ENCODE data around the gene ZNF789. TPM values are rescaled to one million over a fixed set of nuclear protein-coding genes. Genes with fewer than 3 reads are reported as not detected.

The ZNF789 gene
- total RNA-seq, 2 experiments from 2014 or later, result 11.5 to 13.5 TPM

DNA sequence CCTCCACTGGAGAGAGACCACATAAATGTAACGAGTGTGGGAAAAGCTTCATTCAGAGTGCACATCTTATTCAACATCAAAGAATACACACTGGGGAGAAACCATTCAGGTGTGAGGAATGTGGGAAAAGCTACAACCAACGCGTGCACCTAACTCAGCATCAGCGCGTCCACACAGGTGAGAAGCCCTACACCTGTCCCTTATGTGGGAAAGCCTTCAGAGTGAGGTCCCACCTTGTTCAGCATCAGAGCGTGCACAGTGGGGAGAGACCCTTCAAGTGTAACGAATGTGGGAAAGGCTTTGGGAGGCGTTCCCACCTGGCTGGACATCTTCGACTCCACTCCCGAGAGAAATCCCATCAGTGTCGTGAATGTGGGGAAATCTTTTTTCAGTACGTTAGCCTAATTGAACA is 58.7 kb downstream of the ZNF789 start:
- CTCF ChIA-PET, result no interaction called here
- Histone ChIP-seq H3K27ac (ENCODE audit: low read depth in 1 of 2, low read length in 2 of 2) (no peak overlapping the region), H3K9me3 (ENCODE audit: control insufficient read depth in 1 of 2, insufficient read depth in 1 of 2, low read length in 2 of 2) (peaks cover 34 to 37% of the 10 kb centered on the region in 2 experiments), H3K4me1 (ENCODE audit: insufficient read depth, low read length) (peaks cover 4% of the 10 kb centered on the region), H3K36me3 (ENCODE audit: insufficient read depth, low read length) (peaks cover 27% of the 10 kb centered on the region), H3K4me3 (ENCODE audit: low read length) (no peak overlapping the region), H3K27me3 (ENCODE audit: control insufficient read depth in 1 of 2, insufficient read depth in 2 of 2, low read length in 2 of 2) (no peaks in the 10 kb centered on the region)
- DNase-seq, result no peak
- Mint-ChIP-seq H3K36me3 (ENCODE audit: low read depth) (peaks cover 75% of the 10 kb centered on the region), H3K27ac (no peak overlapping the region), H3K4me1 (ENCODE audit: low read depth) (no peaks in the 10 kb centered on the region), H3K9me3 (peaks cover 9% of the 10 kb centered on the region), H3K27me3 (no peaks in the 10 kb centered on the region), H3K4me3 (no peak overlapping the region)
- ATAC-seq (ENCODE audit: poor library complexity), result no peak
- intact Hi-C loops (cut with DNase I, micrococcal nuclease), result no loop called here
- TF ChIP-seq, protein P1, sequence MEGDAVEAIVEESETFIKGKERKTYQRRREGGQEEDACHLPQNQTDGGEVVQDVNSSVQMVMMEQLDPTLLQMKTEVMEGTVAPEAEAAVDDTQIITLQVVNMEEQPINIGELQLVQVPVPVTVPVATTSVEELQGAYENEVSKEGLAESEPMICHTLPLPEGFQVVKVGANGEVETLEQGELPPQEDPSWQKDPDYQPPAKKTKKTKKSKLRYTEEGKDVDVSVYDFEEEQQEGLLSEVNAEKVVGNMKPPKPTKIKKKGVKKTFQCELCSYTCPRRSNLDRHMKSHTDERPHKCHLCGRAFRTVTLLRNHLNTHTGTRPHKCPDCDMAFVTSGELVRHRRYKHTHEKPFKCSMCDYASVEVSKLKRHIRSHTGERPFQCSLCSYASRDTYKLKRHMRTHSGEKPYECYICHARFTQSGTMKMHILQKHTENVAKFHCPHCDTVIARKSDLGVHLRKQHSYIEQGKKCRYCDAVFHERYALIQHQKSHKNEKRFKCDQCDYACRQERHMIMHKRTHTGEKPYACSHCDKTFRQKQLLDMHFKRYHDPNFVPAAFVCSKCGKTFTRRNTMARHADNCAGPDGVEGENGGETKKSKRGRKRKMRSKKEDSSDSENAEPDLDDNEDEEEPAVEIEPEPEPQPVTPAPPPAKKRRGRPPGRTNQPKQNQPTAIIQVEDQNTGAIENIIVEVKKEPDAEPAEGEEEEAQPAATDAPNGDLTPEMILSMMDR (IDR thresholded peaks at IDR 0.05), result no peak
- POLR2A ChIA-PET, result interaction anchor here (1.1 kb wide), 1 partner anchor 32 kb away, joined by 3 read pairs; no protein-coding TSS in a partner anchor

DNA sequence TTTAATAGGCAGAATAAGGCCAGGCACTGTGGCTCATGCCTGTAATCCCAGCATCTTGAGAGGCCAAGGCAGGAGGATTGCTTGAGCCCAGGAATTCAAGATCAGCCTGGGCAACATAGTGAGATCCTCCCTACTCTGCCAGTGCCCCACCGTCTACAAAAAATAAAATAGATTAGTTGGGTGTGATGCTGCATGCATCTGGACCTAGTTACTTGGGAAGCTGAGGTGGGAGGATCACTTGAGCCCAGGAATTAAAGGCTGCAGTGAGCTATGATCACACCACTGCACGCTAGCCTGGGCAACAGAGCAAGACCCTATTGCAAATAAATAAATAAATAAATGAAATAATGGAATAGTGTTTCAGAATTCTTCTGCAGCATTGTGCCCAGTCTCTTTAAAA is 63.0 kb downstream of the ZNF789 start:
- intact Hi-C loops (cut with DNase I, micrococcal nuclease), result no loop called here
- Histone ChIP-seq H3K36me3 (ENCODE audit: insufficient read depth, low read length) (peaks cover 11% of the 10 kb centered on the region), H3K27me3 (ENCODE audit: control insufficient read depth in 1 of 2, insufficient read depth in 2 of 2, low read length in 2 of 2) (no peaks in the 10 kb centered on the region), H3K9me3 (ENCODE audit: control insufficient read depth in 1 of 2, insufficient read depth in 1 of 2, low read length in 2 of 2) (peaks cover 41% of the 10 kb centered on the region in 2 experiments), H3K27ac (ENCODE audit: low read depth in 1 of 2, low read length in 2 of 2) (no peak overlapping the region), H3K4me1 (ENCODE audit: insufficient read depth, low read length) (no peaks in the 10 kb centered on the region), H3K4me3 (ENCODE audit: low read length) (no peak overlapping the region)
- H3K36me3 Mint-ChIP-seq (ENCODE audit: low read depth), result peaks cover 40% of the 10 kb centered on the region
- no peak overlapping the region for H3K4me3 Mint-ChIP-seq
- H3K9me3 Mint-ChIP-seq, result peaks cover 11% of the 10 kb centered on the region
- H3K27me3 Mint-ChIP-seq, result no peaks in the 10 kb centered on the region
- H3K27ac Mint-ChIP-seq, result no peak overlapping the region
- ChIA-PET CTCF (no interaction called here), POLR2A (no interaction called here)
- no peaks in the 10 kb centered on the region for H3K4me1 Mint-ChIP-seq (ENCODE audit: low read depth)
- DNase-seq (no peak), ATAC-seq (ENCODE audit: poor library complexity) (no peak)
- TF ChIP-seq, protein P1 (IDR thresholded peaks at IDR 0.05), result no peak

Other genes starting within 250 kb of the ZNF789 start
- not detected for gene MYH16, start 200.1 kb upstream of the ZNF789 start, total RNA-seq
- gene ARPC1A, start 147.0 kb upstream of the ZNF789 start, total RNA-seq, result 10 to 100 TPM; 25.3 to 30.4 TPM
- 10 to 100 TPM; 58.8 to 66.6 TPM for gene ARPC1B, start 98.2 kb upstream of the ZNF789 start, total RNA-seq
- 10 to 100 TPM; 35.0 to 38.0 TPM for gene PDAP1, start 64.3 kb upstream of the ZNF789 start, total RNA-seq
- 100 to 1,000 TPM; 147 to 153 TPM for gene BUD31, start 63.9 kb upstream of the ZNF789 start, total RNA-seq
- gene PTCD1, start 34.1 kb upstream of the ZNF789 start, total RNA-seq, result 1 to 10 TPM; 4.8 to 5.3 TPM
- 10 to 100 TPM; 28.1 to 31.7 TPM for gene CPSF4, start 33.9 kb upstream of the ZNF789 start, total RNA-seq
- gene ATP5MF, start 6.7 kb upstream of the ZNF789 start, total RNA-seq, result 10 to 100 TPM; 50.9 to 51.9 TPM
- gene ZNF394, start 27.4 kb downstream of the ZNF789 start, total RNA-seq, result 100 to 1,000 TPM; 215 to 223 TPM
- 1 to 10 TPM; 3.8 to 4.4 TPM for gene ZKSCAN5, start 31.8 kb downstream of the ZNF789 start, total RNA-seq
- 1 to 10 TPM; 1.5 to 1.8 TPM for gene FAM200A, start 79.2 kb downstream of the ZNF789 start, total RNA-seq
- gene ZNF655, start 85.8 kb downstream of the ZNF789 start, total RNA-seq, result 100 to 1,000 TPM; 145 to 146 TPM
- 1 to 10 TPM; 1.0 TPM for gene TMEM225B, start 125.4 kb downstream of the ZNF789 start, total RNA-seq
- gene ZSCAN25, start 144.1 kb downstream of the ZNF789 start, total RNA-seq, result 10 to 100 TPM; 41.5 to 44.2 TPM
- not detected for gene CYP3A5, start 207.1 kb downstream of the ZNF789 start, total RNA-seq

Measured in CD4-positive, alpha-beta T cell (primary cell).